ENCODE measurements around the gene PYCR2. TPM values are rescaled to one million over a fixed set of nuclear protein-coding genes. Genes with fewer than 3 reads are reported as not detected.

PYCR2 gene
- total and polyA plus RNA-seq, 10 of the 15 experiments (the other 5 are each of a cell fraction or from before 2014, with no cell fraction given): 1.7 to 81.8 (median 54.9) TPM

DNA sequence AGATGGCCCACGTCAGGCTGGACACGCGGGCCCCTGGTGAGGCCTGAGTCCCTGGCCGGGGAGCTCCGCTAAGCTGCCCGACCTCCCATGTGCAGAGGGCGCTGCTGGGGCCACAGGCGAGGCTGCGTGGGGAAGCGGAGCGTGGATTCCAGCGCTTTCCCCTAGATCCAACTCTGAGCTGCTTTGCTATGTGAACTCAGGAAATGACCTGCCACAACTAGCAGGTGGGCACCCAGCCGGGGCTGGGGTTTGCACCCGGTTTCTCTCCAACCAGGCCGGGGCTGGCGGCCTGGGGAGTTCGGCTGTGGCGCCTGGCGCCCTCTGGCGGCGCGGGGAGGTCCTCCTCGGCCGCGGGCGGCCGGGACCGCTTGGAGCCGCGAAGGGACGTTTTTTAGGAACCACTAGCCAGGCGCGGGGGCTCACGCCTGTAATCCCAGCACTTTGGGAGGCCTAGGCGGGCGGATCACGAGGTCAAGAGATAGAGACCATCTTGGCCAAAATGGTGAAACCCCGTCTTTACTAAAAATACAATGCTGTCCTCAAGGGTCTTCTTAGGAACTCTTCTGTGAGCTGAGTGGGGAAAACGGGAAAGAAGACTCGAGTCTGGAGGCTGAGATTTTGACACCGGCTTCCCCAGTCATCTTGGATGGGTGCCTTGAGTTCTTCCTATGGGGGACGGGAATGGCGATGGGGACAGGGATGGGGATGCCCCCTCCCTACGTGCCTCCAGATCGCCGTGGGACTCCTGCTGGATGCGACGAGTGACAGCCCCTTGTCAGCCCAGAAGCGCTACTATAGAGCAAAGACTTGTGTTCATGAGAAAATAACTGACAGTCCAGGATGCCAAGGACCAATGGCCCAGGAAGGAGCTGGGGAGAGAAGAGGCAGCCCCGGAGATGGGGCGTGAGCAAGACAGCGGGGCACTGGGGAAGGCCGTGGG is 12.6 kb downstream of the PYCR2 start (continued):
- TF ChIP-seq, protein P1, sequence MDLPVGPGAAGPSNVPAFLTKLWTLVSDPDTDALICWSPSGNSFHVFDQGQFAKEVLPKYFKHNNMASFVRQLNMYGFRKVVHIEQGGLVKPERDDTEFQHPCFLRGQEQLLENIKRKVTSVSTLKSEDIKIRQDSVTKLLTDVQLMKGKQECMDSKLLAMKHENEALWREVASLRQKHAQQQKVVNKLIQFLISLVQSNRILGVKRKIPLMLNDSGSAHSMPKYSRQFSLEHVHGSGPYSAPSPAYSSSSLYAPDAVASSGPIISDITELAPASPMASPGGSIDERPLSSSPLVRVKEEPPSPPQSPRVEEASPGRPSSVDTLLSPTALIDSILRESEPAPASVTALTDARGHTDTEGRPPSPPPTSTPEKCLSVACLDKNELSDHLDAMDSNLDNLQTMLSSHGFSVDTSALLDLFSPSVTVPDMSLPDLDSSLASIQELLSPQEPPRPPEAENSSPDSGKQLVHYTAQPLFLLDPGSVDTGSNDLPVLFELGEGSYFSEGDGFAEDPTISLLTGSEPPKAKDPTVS (IDR thresholded peaks at IDR 0.05; ENCODE audit: low read depth, low read length): no peak
- no peak for TF ChIP-seq BRCA1 (IDR thresholded peaks at IDR 0.05; ENCODE audit: low read depth, low read length)
- no peak for TF ChIP-seq POLR2AphosphoS2 (IDR thresholded peaks at IDR 0.05; ENCODE audit: low read depth, low read length)
- no peak for TF ChIP-seq RFX5 (IDR thresholded peaks at IDR 0.05; ENCODE audit: low read depth, low read length)

DNA sequence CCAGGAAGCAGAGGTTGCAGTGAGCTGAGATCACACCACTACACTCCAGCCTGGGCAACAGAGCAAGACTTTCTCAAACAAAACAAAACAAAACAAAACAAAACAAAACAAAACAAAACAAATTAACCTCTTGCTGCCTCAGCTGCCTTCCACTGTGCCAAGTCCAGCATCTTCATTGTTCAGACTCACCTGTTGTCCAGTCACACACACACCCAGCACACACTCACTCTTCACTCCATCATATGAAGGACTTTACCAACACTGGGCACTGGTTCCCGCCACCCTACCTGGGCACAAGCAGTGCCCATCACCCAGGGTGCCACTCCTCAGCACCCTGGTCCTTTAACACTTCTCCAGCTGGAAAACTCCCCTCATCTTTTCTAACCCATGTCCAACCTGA is 14.6 kb downstream of the PYCR2 start:
- Histone ChIP-seq H3K9ac (ENCODE audit: control insufficient read depth, insufficient read depth, low read length) (no peak overlapping the region), H3K4me1 (ENCODE audit: control insufficient read depth, insufficient read depth, low read length) (peaks cover 4% of the 10 kb centered on the region; the same call in 1 of the 2 replicates), H3K79me2 (ENCODE audit: control insufficient read depth, insufficient read depth, low read length) (no peaks in the 10 kb centered on the region), H3K36me3 (ENCODE audit: control insufficient read depth in 2 of 2, insufficient read depth in 2 of 2, low read length in 1 of 2) (no peaks in the 10 kb centered on the region; a peak in 1 of 4 replicates), H3K27me3 (replicated peaks in 1 of 2; ENCODE audit: control insufficient read depth in 2 of 2, insufficient read depth in 2 of 2, low read length in 1 of 2) (no peaks in the 10 kb centered on the region), H3K4me2 (ENCODE audit: control insufficient read depth, insufficient read depth) (no peak overlapping the region), H4K20me1 (ENCODE audit: control insufficient read depth, insufficient read depth) (no peaks in the 10 kb centered on the region), H3K4me3 (no peak overlapping the region), H2AFZ (ENCODE audit: control insufficient read depth, low read depth, low read length) (no peak overlapping the region), H3K9me3 (replicated peaks; ENCODE audit: control insufficient read depth, insufficient read depth, low read length) (no peaks in the 10 kb centered on the region), H3K27ac (ENCODE audit: control insufficient read depth, insufficient read depth) (no peak overlapping the region)
- BruUV-seq (replicated peaks): no TSS peak
- CTCF ChIA-PET: interaction anchor here (0.6 to 1.6 kb wide), 5 partner anchors 26 to 136 kb away, joined by 3 to 8 read pairs (median 4); partner anchors contain the start of genes SRP9 and TMEM63A
- SMC1A ChIA-PET (ENCODE audit: uncharacterized antibody, unreplicated experiment): interaction anchor here (0.9 to 3.2 kb wide), 3 partner anchors 29 to 356 kb away, joined by 3 to 16 read pairs (median 4); no protein-coding TSS in a partner anchor
- no peak for ATAC-seq
- no peak for DNase-seq (ENCODE audit: low read depth, low spot score)
- RAD21 ChIA-PET (ENCODE audit: unreplicated experiment): interaction anchor here (1.0 to 5.3 kb wide), 5 partner anchors 15 to 435 kb away, joined by 3 to 39 read pairs (median 3); partner anchors contain the start of genes PYCR2 and SRP9
- intact Hi-C loops (cut with micrococcal nuclease; ENCODE audit: unreplicated experiment) (no loop called here), in situ Hi-C loops (cut with MboI) (no loop called here)
- no peak for TF ChIP-seq YBX1 (IDR thresholded peaks at IDR 0.05)
- TF ChIP-seq, protein P2, sequence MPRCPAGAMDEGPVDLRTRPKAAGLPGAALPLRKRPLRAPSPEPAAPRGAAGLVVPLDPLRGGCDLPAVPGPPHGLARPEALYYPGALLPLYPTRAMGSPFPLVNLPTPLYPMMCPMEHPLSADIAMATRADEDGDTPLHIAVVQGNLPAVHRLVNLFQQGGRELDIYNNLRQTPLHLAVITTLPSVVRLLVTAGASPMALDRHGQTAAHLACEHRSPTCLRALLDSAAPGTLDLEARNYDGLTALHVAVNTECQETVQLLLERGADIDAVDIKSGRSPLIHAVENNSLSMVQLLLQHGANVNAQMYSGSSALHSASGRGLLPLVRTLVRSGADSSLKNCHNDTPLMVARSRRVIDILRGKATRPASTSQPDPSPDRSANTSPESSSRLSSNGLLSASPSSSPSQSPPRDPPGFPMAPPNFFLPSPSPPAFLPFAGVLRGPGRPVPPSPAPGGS (IDR thresholded peaks at IDR 0.05; ENCODE audit: borderline replicate concordance, insufficient read depth, low read depth, low read length, poor library complexity, severe bottlenecking): no peak
- TF ChIP-seq, protein P3, sequence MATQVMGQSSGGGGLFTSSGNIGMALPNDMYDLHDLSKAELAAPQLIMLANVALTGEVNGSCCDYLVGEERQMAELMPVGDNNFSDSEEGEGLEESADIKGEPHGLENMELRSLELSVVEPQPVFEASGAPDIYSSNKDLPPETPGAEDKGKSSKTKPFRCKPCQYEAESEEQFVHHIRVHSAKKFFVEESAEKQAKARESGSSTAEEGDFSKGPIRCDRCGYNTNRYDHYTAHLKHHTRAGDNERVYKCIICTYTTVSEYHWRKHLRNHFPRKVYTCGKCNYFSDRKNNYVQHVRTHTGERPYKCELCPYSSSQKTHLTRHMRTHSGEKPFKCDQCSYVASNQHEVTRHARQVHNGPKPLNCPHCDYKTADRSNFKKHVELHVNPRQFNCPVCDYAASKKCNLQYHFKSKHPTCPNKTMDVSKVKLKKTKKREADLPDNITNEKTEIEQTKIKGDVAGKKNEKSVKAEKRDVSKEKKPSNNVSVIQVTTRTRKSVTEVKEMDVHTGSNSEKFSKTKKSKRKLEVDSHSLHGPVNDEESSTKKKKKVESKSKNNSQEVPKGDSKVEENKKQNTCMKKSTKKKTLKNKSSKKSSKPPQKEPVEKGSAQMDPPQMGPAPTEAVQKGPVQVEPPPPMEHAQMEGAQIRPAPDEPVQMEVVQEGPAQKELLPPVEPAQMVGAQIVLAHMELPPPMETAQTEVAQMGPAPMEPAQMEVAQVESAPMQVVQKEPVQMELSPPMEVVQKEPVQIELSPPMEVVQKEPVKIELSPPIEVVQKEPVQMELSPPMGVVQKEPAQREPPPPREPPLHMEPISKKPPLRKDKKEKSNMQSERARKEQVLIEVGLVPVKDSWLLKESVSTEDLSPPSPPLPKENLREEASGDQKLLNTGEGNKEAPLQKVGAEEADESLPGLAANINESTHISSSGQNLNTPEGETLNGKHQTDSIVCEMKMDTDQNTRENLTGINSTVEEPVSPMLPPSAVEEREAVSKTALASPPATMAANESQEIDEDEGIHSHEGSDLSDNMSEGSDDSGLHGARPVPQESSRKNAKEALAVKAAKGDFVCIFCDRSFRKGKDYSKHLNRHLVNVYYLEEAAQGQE (IDR thresholded peaks at IDR 0.05; ENCODE audit: low read depth, low read length): no peak
- TF ChIP-seq, protein P1 (IDR thresholded peaks at IDR 0.05; ENCODE audit: low read depth, low read length): no peak
- POLR2A ChIA-PET: no interaction called here
- FAIRE-seq: no peak
- 55% methylated on average over 1 of the region's 1 CpG for WGBS (ENCODE audit: insufficient coverage, insufficient replicate concordance, low lambda C conversion rate, missing lambda C conversion rate)
